Muscle of leg (tissue), 16 donors: ENCODE measurements around the gene DNAJC12. TPM values are rescaled to one million over a fixed set of nuclear protein-coding genes. Genes with fewer than 3 reads are reported as not detected.
A peak's percentile ranks its signal among the peaks of the same experiment; 100 is the strongest.
"Not testable (repeated sequence)": the region's sequence is repeated elsewhere in the genome, so short reads cannot be mapped to it uniquely, and the experiment has no call there.

Source experiments
- DNase-seq: peaks from one replicate; pipeline ENCODE4 v3.0.0; 2013
- H3K27ac ChIP-seq: one replicate; pipeline ENCODE4 v1.5.1; 2013; ENCODE audit warnings: mild to moderate bottlenecking, low read length, control low read depth
- H3K27me3 ChIP-seq: one replicate; pipeline ENCODE4 v1.6.1; 2013; ENCODE audit warnings: low read length; ENCODE audit not compliant: control insufficient read depth, insufficient read depth
- H3K36me3 ChIP-seq: one replicate; pipeline ENCODE4 v1.6.1; 2013; ENCODE audit warnings: low read length; ENCODE audit not compliant: control insufficient read depth, insufficient read depth
- H3K4me1 ChIP-seq: one replicate; pipeline ENCODE4 v1.6.1; 2013; ENCODE audit warnings: low read length; ENCODE audit not compliant: control insufficient read depth, insufficient read depth
- H3K4me3 ChIP-seq: one replicate; pipeline ENCODE4 v1.5.1; 2013; ENCODE audit warnings: low read length, control low read depth
- H3K9me3 ChIP-seq: replicated peaks from 2 replicates; pipeline ENCODE4 v1.6.1; 2013; ENCODE audit warnings: low read depth, low read length; ENCODE audit not compliant: control insufficient read depth
- WGBS: methylation state at CpG from one replicate; pipeline ENCODE4 v1.1.5; 2013; ENCODE audit warnings: missing lambda C conversion rate; ENCODE audit not compliant: insufficient coverage; 5-methylcytosine and 5-hydroxymethylcytosine counted together
- long read RNA-seq, 11 donors: transcript quantifications; one replicate each; lab custom pipeline, GENCODE V29; 2026
- polyA plus RNA-seq, 8 donors: library from polyadenylated mRNA; unstranded; fragments of 120-200 nt; gene quantifications; one replicate each; pipeline versions ENCODE4 v1.2.1 to v1.2.3, GENCODE V29; 2013; ENCODE audit warnings: inconsistent platforms in 1 of 8, low replicate concordance in 1 of 8; ENCODE audit not compliant: insufficient read length in 8 of 8, insufficient read depth in 1 of 8
- total RNA-seq: library from RNA; stranded (reverse); fragments of 120-200 nt; gene quantifications from one replicate; pipeline ENCODE4 v1.2.4, GENCODE V29; 2013

The DNAJC12 gene
- 8.5 TPM for total RNA-seq
- polyA plus RNA-seq, result 10 to 100 TPM in 3 of 8 donors, 1 to 10 TPM in 5; 6.4 to 13.3 (median 8.1) TPM
- long read RNA-seq, donor 1, partial matches to known transcripts, result 0 of 2 reads
- long read RNA-seq, donor 1, other reads (novel, unspliced or antisense), result 0 of 2 reads
- long read RNA-seq, donor 2, result 0 reads
- long read RNA-seq, donor 3, partial matches to known transcripts, result 0 of 4 reads
- long read RNA-seq, donor 3, other reads (novel, unspliced or antisense), result 0 of 4 reads
- long read RNA-seq, donor 4, partial matches to known transcripts, result 0 of 2 reads
- long read RNA-seq, donor 4, other reads (novel, unspliced or antisense), result 0 of 2 reads
- long read RNA-seq, donor 5, transcript DNAJC12-201 (5 exons, 1,201 nt), result major isoform, 9 of 10 reads
- long read RNA-seq, donor 5, partial matches to known transcripts, result 0 of 10 reads
- long read RNA-seq, donor 5, other reads (novel, unspliced or antisense), result 0 of 10 reads
- long read RNA-seq, donor 6, transcript DNAJC12-201 (5 exons, 1,201 nt), result major isoform, 10 of 11 reads
- long read RNA-seq, donor 6, partial matches to known transcripts, result 0 of 11 reads
- long read RNA-seq, donor 6, other reads (novel, unspliced or antisense), result 0 of 11 reads
- long read RNA-seq, donor 7, transcript DNAJC12-201 (5 exons, 1,201 nt), result major isoform, 6 of 8 reads
- long read RNA-seq, donor 7, partial matches to known transcripts, result 0 of 8 reads
- long read RNA-seq, donor 7, other reads (novel, unspliced or antisense), result 0 of 8 reads
- long read RNA-seq, donor 8, partial matches to known transcripts, result 0 of 5 reads
- long read RNA-seq, donor 8, other reads (novel, unspliced or antisense), result 0 of 5 reads
- long read RNA-seq, donor 9, partial matches to known transcripts, result 0 of 3 reads
- long read RNA-seq, donor 9, other reads (novel, unspliced or antisense), result 0 of 3 reads
- long read RNA-seq, donor 10, transcript DNAJC12-201 (5 exons, 1,201 nt), result major isoform, 6 of 13 reads
- long read RNA-seq, donor 10, partial matches to known transcripts, result 6 of 13 reads
- long read RNA-seq, donor 10, other reads (novel, unspliced or antisense), result 0 of 13 reads
- long read RNA-seq, donor 11, partial matches to known transcripts, result 0 of 2 reads
- long read RNA-seq, donor 11, other reads (novel, unspliced or antisense), result 0 of 2 reads

- Histone ChIP-seq H3K9me3 (peaks cover 6% of the 10 kb centered on the region), H3K27ac (peak within 1 kb of the TSS; percentile 73), H3K27me3 (no peaks in the 10 kb centered on the region), H3K4me1 (no peaks in the 10 kb centered on the region), H3K4me3 (peak within 1 kb of the TSS; percentile 34), H3K36me3 (no peaks in the 10 kb centered on the region)
- DNase-seq, result peak; percentile 95
- 0% methylated on average over 1 of the region's 5 CpGs for WGBS
Observed at GRCh38 chr10:67837541-67838314, at the start of gene DNAJC12. DNAJC12 (minus strand) TSS chr10:67838188; CDS start chr10:67838011, 177 bp downstream.

GRCh38 chr10:67884842-67885670, 47.1 kb upstream of the DNAJC12 start:
- H3K36me3 ChIP-seq, result peaks cover 16% of the 10 kb centered on the region
- no peaks in the 10 kb centered on the region for H3K9me3 ChIP-seq
- WGBS, result under 1% methylated on average over 62 of the region's 73 CpGs
- peaks cover 8% of the 10 kb centered on the region for H3K4me1 ChIP-seq
- peak overlapping the region; percentile 91 for H3K4me3 ChIP-seq
- no peaks in the 10 kb centered on the region for H3K27me3 ChIP-seq
- DNase-seq, result peak; percentile 93
- peak overlapping the region; percentile 97 for H3K27ac ChIP-seq

GRCh38 chr10:67884313-67884841, 46.4 kb upstream of the DNAJC12 start, which contains the start of gene SIRT1:
SIRT1 (plus strand) TSS chr10:67884656; CDS start chr10:67884722, 66 bp downstream.
- H3K4me1 ChIP-seq, result peaks cover 8% of the 10 kb centered on the region
- no peaks in the 10 kb centered on the region for H3K9me3 ChIP-seq
- peak within 1 kb of the TSS; percentile 91 for H3K4me3 ChIP-seq
- peak; percentile 98 for DNase-seq
- H3K27ac ChIP-seq, result peak within 1 kb of the TSS; percentile 97
- no peaks in the 10 kb centered on the region for H3K27me3 ChIP-seq
- WGBS, result under 1% methylated on average over 61 of the region's 62 CpGs
- H3K36me3 ChIP-seq, result peaks cover 10% of the 10 kb centered on the region

GRCh38 chr10:67883710-67884312, 45.8 kb upstream of the DNAJC12 start:
- DNase-seq, result no peak
- no CpG with 5 or more reads among the region's 13 CpGs for WGBS
- no peaks in the 10 kb centered on the region for H3K27me3 ChIP-seq

GRCh38 chr10:67878133-67878532, 40.1 kb upstream of the DNAJC12 start:
- Histone ChIP-seq H3K27ac (no peak overlapping the region), H3K9me3 (no peaks in the 10 kb centered on the region), H3K27me3 (no peaks in the 10 kb centered on the region), H3K4me1 (no peaks in the 10 kb centered on the region), H3K4me3 (no peak overlapping the region), H3K36me3 (no peaks in the 10 kb centered on the region)
- DNase-seq, result no peak
- 89% methylated on average over 1 of the region's 7 CpGs for WGBS

More at GRCh38 chr10:67883710-67884312, 45.8 kb upstream of the DNAJC12 start:
- no peaks in the 10 kb centered on the region for H3K9me3 ChIP-seq
- H3K4me3 ChIP-seq, result peak overlapping the region; percentile 91
- peaks cover 10% of the 10 kb centered on the region for H3K36me3 ChIP-seq
- H3K4me1 ChIP-seq, result peaks cover 8% of the 10 kb centered on the region
- peak overlapping the region; percentile 97 for H3K27ac ChIP-seq

- 90% methylated on average over 5 of the region's 11 CpGs for WGBS
- H3K4me1 ChIP-seq, DNase-seq, H3K27me3 ChIP-seq, H3K9me3 ChIP-seq, H3K4me3 ChIP-seq, H3K27ac ChIP-seq, H3K36me3 ChIP-seq: not testable (repeated sequence)
Observed at GRCh38 chr10:67877421-67877820, 39.4 kb upstream of the DNAJC12 start.

GRCh38 chr10:67875340-67876238, 37.6 kb upstream of the DNAJC12 start:
- no peaks in the 10 kb centered on the region for H3K4me1 ChIP-seq
- DNase-seq, result no peak
- no peak overlapping the region for H3K27ac ChIP-seq
- H3K4me3 ChIP-seq, result no peak overlapping the region
- no CpG with 5 or more reads among the region's 3 CpGs for WGBS
- no peaks in the 10 kb centered on the region for H3K36me3 ChIP-seq
- no peaks in the 10 kb centered on the region for H3K9me3 ChIP-seq
- no peaks in the 10 kb centered on the region for H3K27me3 ChIP-seq

GRCh38 chr10:67869996-67870395, 32.0 kb upstream of the DNAJC12 start:
- no peaks in the 10 kb centered on the region for H3K36me3 ChIP-seq
- WGBS, result 100% methylated on average over 1 of the region's 6 CpGs

More at GRCh38 chr10:67869996-67870395, 32.0 kb upstream of the DNAJC12 start:
- DNase-seq, result no peak
- Histone ChIP-seq H3K27me3 (no peaks in the 10 kb centered on the region), H3K9me3 (no peaks in the 10 kb centered on the region), H3K4me1 (no peaks in the 10 kb centered on the region), H3K4me3 (no peak overlapping the region), H3K27ac (no peak overlapping the region)
